Body of pancreas (tissue), 4 donors: ENCODE data around the gene WNK4.

Experiments used
- CTCF ChIP-seq, 7 experiments: fragments of 450-650 bp in 4 of 7; fragments of 200-600 bp in 3 of 7; sonication (generic) in 3 of 7; IDR thresholded peaks; one replicate each; pipeline ENCODE4 v1.5.1; 2016 to 2019; ENCODE audit warnings: antibody characterized with exemption in 7 of 7
- POLR2A ChIP-seq, 3 donors: fragments of 450-650 bp; IDR thresholded peaks; one replicate each; pipeline ENCODE4 v1.6.1; 2016; ENCODE audit warnings: antibody characterized with exemption in 3 of 3, mild to moderate bottlenecking in 2 of 3

GRCh38 chr17:42775534-42776098 lies 4.8 kb upstream of the WNK4 start:
- TF ChIP-seq CTCF (IDR thresholded peaks at IDR 0.05) (no peak), POLR2A (IDR thresholded peaks at IDR 0.05) (no peak)
